Measurements from ENCODE around the gene ASAP2.

Gene ASAP2

DNA sequence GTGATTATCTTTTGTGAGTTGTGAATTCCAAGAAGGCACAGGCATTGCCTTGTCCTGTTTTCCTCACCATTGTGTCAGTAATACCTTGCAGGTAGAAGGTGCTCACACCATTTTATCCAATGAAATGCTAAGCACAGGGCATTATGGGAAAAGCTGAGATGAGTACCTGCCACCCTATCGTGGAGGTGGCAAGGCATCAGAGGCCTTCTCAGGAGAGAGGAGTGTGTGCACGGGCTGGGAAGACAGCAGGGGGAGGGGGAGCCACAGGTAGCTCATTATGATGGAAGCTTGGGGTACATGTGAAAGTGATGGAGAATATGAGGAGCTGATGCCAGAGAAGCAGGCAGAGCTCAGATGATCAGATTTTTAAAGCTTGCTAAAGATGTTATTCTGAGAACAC, 69.5 kb downstream of the ASAP2 start:
- no peak overlapping the region for H3K4me3 ChIP-seq (ENCODE audit: low read depth, low read length)
- TF ChIP-seq, protein P1, sequence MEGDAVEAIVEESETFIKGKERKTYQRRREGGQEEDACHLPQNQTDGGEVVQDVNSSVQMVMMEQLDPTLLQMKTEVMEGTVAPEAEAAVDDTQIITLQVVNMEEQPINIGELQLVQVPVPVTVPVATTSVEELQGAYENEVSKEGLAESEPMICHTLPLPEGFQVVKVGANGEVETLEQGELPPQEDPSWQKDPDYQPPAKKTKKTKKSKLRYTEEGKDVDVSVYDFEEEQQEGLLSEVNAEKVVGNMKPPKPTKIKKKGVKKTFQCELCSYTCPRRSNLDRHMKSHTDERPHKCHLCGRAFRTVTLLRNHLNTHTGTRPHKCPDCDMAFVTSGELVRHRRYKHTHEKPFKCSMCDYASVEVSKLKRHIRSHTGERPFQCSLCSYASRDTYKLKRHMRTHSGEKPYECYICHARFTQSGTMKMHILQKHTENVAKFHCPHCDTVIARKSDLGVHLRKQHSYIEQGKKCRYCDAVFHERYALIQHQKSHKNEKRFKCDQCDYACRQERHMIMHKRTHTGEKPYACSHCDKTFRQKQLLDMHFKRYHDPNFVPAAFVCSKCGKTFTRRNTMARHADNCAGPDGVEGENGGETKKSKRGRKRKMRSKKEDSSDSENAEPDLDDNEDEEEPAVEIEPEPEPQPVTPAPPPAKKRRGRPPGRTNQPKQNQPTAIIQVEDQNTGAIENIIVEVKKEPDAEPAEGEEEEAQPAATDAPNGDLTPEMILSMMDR (IDR thresholded peaks at IDR 0.05; ENCODE audit: low read depth, low read length) = no peak

DNA sequence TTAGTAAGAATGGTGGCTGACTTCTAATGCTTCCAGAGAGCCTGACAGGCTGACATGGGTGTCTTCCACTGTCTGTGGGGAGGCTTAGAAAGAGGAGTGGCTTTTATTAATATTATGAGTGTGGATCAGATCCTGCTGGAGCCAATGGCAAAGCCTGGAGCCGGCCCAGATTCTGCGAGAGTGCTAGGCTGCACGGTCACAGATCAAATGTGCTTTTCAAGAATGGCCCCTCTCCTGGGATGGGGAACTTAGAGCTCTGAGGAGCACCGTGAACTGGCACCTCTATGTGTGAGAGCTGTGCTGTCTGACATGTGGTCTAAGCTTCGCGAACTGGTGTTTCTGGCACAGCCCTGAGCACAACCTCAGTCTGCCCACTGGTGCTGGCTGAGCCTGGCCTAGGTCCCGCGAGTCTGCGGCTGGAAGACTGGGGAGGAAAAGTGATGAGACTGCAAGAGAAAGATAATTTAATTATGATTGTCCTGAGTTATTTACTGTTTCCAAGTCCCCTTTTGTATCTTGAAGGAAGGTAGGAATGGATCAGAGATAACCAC, 70.4 kb downstream of the ASAP2 start:
- no peak overlapping the region for H3K4me3 ChIP-seq (ENCODE audit: low read depth, low read length)
- TF ChIP-seq, protein P1 (IDR thresholded peaks at IDR 0.05; ENCODE audit: low read depth, low read length) = no peak

DNA sequence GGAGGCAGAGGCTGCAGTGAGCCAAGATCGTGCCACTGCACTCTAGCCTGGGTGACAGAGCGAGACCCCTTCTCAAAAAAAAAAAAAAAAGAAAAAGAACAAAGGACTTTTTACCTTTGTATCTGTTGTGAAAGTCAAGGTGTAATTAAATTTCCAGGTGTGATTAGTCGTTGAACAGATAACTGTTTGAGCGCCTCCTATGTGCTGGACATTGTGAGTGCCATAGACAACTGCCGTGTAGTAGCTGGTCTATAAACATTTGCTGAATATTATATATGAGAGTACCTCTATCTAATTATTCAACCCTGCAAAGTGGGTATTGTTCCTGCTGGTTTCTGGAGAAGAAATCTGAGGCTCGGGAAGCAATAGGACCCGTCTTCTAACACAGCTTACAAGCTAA, 71.8 kb downstream of the ASAP2 start:
- TF ChIP-seq, protein P1 (IDR thresholded peaks at IDR 0.05; ENCODE audit: low read depth, low read length) = no peak
- no peak overlapping the region for H3K4me3 ChIP-seq (ENCODE audit: low read depth, low read length)

DNA sequence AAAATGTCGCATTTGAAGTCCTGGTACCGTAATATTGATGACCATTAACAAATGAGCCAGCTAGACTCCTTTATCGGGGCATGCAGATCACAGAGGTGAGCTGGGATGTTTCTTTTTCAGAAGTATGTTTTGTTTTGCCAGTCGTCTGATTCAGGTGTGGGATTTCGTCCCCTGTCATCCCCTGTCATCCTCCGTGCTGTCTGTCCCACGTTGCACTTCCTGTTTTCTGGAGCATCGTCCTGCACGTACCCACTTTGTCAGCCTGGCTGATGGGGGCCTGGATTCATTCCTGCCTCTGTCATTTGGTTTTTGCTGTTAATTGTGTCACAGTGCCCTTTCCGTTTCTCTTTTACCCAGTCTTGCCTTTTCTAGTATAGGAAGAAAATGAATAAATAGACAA, 72.8 kb downstream of the ASAP2 start:
- no peak overlapping the region for H3K4me3 ChIP-seq (ENCODE audit: low read depth, low read length)
- TF ChIP-seq, protein P1 (IDR thresholded peaks at IDR 0.05; ENCODE audit: low read depth, low read length) = no peak

DNA sequence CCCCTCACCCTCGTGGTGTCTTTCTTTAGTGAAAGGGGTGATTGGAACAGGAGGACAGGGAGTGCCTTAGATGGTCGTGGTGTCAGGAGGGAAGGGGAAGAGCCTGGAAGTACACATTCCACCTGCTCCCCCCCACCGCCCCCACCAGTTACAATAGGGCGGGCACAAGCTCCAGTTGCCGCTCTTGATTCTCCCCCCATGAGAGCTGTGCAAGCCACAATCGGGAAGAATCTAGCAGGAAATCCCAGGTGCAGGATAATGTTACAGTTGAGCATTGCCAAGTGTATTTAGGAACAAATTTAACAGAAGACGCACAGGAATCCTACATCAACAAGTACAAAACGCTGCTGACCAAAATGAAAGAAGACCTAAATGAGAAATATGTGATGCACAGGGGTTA, 73.6 kb downstream of the ASAP2 start:
- no peak overlapping the region for H3K4me3 ChIP-seq (ENCODE audit: low read depth, low read length)
- TF ChIP-seq, protein P1 (IDR thresholded peaks at IDR 0.05; ENCODE audit: low read depth, low read length) = no peak

DNA sequence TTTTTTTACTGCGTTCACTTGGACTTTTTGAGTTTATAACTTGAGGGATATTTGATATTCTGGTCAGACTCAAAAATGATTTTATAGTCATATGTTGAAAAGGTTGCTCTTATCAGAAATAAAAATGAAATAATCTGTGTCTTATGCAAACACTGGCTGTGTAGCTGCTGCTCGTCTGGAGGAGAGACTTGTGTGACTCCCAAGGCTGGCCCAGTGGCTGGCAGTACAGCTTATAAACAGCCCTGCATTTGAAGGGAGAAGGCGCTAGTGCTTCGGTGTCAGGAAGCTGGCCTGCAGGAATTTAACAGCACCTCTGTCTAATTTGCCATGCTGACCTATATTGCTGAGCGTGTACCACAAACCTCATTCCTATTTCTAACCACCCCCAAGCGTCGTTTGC, 74.5 kb downstream of the ASAP2 start:
- TF ChIP-seq, protein P1 (IDR thresholded peaks at IDR 0.05; ENCODE audit: low read depth, low read length) = no peak
- no peak overlapping the region for H3K4me3 ChIP-seq (ENCODE audit: low read depth, low read length)

DNA sequence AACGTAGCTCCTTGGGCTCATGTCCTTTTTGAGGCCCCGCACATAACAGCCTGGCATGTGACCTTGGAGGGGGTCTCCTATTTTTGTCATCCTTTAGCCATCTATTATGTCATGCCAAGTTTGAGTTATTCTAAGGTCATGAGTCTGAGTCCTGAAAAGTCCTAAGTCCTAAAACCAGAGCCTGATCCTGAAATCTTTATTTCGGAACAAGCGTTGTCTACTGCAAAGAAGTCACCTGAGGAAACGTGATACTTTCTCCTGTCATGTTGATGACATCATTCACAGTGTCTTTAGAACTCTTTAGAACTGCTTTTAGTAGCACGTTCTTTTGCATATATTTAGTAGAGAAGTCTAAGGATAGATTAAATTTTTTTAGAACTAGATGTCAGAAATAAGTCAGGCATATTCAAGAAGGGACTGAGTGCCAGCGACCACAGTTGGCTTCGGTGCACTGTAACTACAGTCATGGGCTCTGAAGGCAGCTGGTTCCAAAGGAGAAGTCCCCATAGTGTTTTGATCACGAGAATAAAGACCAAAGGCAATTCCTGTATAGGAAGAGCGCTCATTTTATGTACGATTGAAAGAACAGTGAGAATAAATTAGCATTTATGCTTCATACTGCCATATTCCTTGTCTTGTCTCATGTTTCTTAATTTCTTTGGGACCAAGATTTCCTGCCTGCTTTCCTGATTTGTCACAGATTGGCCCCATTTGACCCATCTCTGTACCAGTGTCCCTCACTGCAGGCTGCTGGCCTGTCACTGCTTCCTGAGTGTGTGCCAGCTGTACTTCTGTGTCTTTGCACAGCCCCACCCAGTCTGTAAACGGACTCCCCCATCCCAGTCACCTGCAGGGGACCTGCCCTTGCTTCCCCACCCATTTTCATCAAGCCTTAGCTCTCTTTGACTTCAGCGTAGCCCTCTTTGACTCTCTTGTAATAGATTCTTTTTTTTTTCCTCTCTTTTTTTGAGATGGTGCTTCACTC, 75.8 kb downstream of the ASAP2 start:
- no peak overlapping the region for H3K4me3 ChIP-seq (ENCODE audit: low read depth, low read length)
- TF ChIP-seq, protein P1 (IDR thresholded peaks at IDR 0.05; ENCODE audit: low read depth, low read length) = no peak

Measured in WI38 (cell line).